Limb (tissue), 2 donors: Measurements from ENCODE around the gene ZNF267.
"Not testable (repeated sequence)": the region's sequence is repeated elsewhere in the genome, so short reads cannot be mapped to it uniquely, and the experiment has no call there.

Experiments used
- DNase-seq, 2 donors: peaks; one replicate each; pipeline ENCODE4 v3.0.0-alpha.2; 2016; ENCODE audit errors: extremely low spot score in 2 of 2

Gene ZNF267

GRCh38 chr16:31877876-31878642 is 4.5 kb downstream of the ZNF267 start:
- no peak for DNase-seq

- DNase-seq, result no peak
These were observed 6.3 kb downstream of the ZNF267 start for GRCh38 chr16:31879937-31880321.

DNA sequence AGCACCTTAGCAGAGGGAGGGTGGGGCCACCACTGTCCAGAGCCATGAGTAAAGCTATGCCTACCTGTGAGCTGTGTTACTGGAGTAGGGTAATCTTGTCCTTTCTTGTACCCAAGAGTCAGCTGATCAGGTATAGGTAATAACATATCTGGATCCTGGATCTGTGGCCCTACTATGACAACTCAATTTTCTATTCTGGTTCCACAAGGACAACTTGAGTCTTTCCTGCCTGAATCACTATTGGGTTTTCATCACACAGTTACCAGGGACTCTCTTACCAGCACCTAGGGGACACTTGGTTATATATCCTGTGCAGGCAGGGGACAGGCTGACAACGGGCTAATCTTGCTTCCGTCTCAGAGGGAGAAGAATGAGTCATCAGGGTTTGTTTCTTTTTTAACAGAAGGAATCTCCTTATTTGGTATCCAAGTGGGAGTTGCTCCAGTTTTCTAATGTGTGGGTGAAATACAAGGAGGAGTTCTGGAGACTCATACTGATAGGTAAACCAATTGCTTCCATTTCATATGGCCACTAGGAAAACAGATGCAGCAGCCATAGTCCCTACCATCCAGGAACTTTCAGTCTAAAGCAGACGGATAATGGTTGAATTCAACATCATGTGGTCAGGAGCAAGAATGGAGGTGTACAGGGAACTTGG is 6.8 kb downstream of the ZNF267 start:
- no peak for DNase-seq

- no peak for DNase-seq
These were observed 12.6 kb downstream of the ZNF267 start for GRCh38 chr16:31886227-31886626.

DNA sequence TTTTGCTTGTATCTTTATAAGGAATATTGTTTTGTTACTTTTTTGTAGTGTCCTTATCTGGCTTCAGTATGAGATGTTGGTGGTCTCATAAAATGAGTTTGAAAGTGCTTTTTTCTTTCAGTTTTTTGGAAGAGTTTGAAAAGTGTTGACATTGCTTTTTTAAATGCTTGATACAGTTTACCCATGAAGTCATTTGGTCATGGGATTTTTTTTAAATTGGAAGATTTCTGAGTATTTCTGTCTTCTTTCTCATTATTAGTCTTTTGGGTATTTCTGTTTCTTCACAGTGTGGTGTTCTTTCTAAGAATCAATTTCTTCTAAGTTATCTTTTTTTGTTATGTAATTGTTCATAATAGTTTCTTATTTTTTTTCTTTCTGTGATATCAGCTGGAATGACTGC is 15.1 kb downstream of the ZNF267 start:
- no peak for DNase-seq

GRCh38 chr16:31892111-31892510 is 18.5 kb downstream of the ZNF267 start:
- DNase-seq, result not testable (repeated sequence)

DNA sequence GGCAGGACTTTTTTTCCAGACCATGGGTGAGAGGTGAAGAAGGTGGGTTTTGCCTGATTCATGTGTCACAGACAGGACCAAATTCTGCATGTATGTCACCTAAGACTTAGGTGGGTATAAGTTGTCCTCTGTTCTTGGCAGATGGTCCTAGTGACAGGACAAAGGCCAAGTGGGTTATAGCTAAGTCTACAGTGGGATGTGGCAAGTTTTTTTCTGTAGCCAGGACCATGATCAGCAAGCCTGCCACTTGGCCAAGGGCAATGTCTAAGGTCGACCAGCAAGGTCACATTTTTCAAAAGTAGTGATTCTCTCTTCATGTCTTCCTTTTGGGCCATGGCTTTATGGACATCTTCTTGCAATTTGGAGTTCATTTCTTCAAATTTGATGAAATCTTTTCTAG is 20.2 kb downstream of the ZNF267 start:
- DNase-seq, result no peak

DNA sequence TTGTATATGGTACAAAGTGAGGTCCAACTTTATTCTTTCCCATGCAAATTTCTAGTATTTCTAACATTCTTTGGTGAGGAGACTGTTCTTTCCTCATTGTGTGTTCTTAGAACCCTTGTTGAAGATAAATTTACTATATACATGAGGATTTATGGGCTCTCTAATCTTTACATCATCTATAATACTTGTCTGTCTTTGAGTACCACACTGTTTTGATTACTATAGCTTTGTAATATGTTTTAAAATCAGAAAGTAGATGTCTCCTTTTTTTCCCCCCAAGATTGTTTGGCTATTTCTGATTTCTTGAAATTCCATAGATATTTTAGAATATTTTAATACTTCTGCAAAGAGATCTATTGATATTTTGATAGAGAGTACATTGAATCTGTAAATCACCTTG is 23.7 kb downstream of the ZNF267 start:
- DNase-seq, result no peak

- DNase-seq, result no peak
These were observed 25.9 kb downstream of the ZNF267 start for GRCh38 chr16:31899505-31899904.

DNA sequence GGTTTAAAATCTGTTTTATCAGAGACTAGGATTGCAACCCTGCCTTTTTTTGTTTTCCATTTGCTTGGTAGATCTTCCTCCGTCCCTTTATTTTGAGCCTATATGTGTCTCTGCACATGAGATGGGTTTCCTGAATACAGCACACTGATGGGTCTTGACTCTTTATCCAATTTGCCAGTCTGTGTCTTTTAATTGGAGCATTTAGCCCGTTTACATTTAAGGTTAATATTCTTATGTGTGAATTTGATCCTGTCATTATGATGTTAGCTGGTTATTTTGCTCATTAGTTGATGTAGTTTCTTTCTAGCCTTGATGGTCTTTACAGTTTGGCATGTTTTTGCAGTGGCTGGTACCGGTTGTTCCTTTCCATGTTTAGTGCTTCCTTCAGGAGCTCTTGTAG is 31.0 kb downstream of the ZNF267 start:
- DNase-seq, result not testable (repeated sequence)

- DNase-seq, result no peak
These were observed 40.1 kb downstream of the ZNF267 start for GRCh38 chr16:31913668-31914067.

DNA sequence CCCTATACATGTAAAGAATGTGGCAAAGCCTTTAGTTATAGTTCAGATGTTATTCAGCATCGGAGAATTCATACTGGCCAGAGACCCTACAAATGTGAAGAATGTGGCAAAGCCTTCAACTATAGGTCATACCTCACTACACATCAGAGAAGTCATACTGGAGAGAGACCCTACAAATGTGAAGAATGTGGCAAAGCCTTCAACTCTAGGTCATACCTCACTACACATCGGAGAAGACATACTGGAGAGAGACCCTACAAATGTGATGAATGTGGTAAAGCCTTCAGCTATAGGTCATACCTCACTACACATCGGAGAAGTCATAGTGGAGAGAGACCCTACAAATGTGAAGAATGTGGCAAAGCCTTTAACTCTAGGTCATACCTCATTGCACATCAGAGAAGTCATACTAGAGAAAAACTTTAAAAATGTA is 42.5 kb downstream of the ZNF267 start:
- DNase-seq, result no peak

GRCh38 chr16:31920373-31920772 is 46.8 kb downstream of the ZNF267 start:
- no peak for DNase-seq

- DNase-seq, result not testable (repeated sequence)
These were observed 78.2 kb downstream of the ZNF267 start for GRCh38 chr16:31951806-31952205.

DNA sequence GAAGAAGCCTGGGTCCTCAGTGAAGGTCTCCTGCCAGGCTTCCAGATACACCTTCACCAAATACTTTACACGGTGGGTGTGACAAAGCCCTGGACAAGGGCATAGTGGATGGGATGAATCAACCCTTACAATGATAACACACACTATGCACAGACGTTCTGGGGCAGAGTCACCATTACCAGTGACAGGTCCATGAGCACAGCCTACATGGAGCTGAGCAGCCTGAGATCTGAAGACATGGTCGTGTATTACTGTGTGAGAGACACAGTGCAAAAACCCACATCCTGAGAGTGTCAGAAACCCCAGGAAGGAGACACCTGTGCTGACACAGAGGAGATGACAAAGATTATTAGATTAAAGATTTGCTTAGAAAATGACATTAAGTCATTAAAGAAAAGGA is 78.6 kb downstream of the ZNF267 start:
- not testable (repeated sequence) for DNase-seq

DNA sequence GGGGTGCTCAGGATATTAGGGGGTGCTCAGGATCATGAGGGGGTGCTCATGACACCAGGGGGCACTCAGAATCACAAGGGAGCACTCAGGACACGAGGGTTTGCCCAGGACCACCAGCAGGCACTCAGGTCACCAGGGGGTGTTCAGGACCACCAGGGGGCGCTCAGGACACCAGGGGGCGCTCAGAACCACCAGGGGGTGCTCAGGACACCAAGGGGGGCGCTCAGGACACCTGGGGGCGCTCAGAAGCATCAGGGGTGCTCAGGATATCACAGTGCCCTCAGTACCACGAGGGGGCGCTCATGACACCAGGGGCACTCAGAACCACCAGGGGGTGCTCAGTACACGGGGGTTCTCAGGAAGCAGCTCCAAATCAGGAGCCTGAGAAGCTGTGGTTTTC is 82.6 kb downstream of the ZNF267 start:
- not testable (repeated sequence) for DNase-seq

- DNase-seq, result not testable (repeated sequence)
These were observed 86.7 kb downstream of the ZNF267 start for GRCh38 chr16:31960186-31960910.
